ENCODE measurements around the gene PDSS2. TPM values are rescaled to one million over a fixed set of nuclear protein-coding genes. Genes with fewer than 3 reads are reported as not detected.

PDSS2 gene
- total RNA-seq, 3 donors from 2014 or later (not counting 1 experiment from before 2014, with no cell fraction given) = 11.2 to 15.5 (median 14.2) TPM

DNA sequence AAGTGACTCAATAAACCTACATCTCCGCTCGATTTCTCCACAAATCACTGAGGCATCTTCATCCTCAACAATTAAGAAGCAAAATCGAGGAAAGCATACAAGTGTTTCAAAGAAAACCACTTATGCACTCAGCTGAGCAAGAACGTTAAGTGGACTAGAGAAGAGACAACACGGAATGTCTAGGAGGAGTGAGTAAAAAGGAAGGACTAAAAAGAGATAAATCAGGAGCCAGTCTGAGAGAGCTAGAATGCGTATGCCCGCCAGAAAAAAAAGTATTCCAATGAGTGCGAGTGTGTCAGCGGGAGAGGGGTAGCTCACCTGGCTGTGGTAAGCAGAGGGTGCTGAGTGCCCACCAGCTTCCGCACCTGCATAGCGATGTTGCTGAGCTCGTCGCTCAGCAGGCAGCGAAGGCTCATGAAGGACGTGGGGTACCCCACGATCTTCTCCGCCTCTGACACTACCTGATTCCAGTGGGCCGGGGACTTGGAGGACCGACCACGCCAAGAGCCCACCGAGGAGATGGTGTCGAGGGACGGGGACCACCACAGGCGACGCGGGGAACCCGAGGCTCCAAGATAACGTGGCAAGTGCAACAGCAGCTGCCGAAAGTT is 587 bp downstream of the PDSS2 start:
- H3K27me3 Mint-ChIP-seq (ENCODE audit: low read depth in 2 of 2) = no peaks in the 10 kb centered on the region
- H3K27ac Mint-ChIP-seq = peak overlapping the region; percentile 91 to 97
- Histone ChIP-seq H3K27ac (ENCODE audit: low read length) (peak overlapping the region; percentile 94), H3K27me3 (ENCODE audit: control insufficient read depth, insufficient read depth, low read length) (no peaks in the 10 kb centered on the region), H3K4me1 (ENCODE audit: control insufficient read depth, insufficient read depth, low read length) (peaks cover 17% of the 10 kb centered on the region), H3K4me3 (ENCODE audit: low read length) (peak overlapping the region; percentile 90), H3K36me3 (ENCODE audit: control insufficient read depth, insufficient read depth, low read length) (no peaks in the 10 kb centered on the region), H3K9me3 (ENCODE audit: control insufficient read depth, insufficient read depth, low read length) (no peaks in the 10 kb centered on the region)
- H3K4me3 Mint-ChIP-seq = peak overlapping the region; percentile 91
- intact Hi-C loops (cut with micrococcal nuclease) = loop anchor here (1.0 kb wide), 1 partner anchor 366 kb away; the partner anchor contains the start of gene SCML4
- TF ChIP-seq, protein P1, sequence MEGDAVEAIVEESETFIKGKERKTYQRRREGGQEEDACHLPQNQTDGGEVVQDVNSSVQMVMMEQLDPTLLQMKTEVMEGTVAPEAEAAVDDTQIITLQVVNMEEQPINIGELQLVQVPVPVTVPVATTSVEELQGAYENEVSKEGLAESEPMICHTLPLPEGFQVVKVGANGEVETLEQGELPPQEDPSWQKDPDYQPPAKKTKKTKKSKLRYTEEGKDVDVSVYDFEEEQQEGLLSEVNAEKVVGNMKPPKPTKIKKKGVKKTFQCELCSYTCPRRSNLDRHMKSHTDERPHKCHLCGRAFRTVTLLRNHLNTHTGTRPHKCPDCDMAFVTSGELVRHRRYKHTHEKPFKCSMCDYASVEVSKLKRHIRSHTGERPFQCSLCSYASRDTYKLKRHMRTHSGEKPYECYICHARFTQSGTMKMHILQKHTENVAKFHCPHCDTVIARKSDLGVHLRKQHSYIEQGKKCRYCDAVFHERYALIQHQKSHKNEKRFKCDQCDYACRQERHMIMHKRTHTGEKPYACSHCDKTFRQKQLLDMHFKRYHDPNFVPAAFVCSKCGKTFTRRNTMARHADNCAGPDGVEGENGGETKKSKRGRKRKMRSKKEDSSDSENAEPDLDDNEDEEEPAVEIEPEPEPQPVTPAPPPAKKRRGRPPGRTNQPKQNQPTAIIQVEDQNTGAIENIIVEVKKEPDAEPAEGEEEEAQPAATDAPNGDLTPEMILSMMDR (IDR thresholded peaks at IDR 0.05) = no peak
- 1% methylated on average over 29 of the region's 29 CpGs for WGBS (ENCODE audit: insufficient coverage)
- H3K4me1 Mint-ChIP-seq = peaks cover 19 to 21% of the 10 kb centered on the region in 2 donors
- peak in 1 of 2 donors; percentile 56 for DNase-seq
- no peaks in the 10 kb centered on the region for H3K9me3 Mint-ChIP-seq
- ATAC-seq = peak in 2 of 3 donors; percentile 0 to 11
- no peaks in the 10 kb centered on the region for H3K36me3 Mint-ChIP-seq

DNA sequence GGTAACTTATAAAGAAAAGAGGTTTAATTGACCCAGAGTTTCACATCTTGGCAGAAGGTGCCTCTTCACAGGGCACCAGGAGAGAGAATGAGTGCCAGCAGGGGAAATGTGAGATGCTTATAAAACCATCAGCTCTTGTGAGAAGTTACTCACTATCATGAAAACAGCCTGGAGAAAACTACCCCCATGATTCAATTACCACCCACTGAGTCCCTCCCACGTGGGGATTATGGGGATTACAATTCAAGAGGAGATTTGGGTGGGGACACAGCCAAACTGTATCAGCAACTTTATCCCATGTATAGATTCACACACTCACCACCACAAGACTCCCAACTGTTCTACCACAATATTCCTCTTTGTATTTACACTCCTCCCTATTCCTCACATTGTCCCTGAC is 10.6 kb downstream of the PDSS2 start:
- no peak overlapping the region for H3K27ac ChIP-seq (ENCODE audit: low read length)
- no CpG with 5 or more reads among the region's 1 CpG for WGBS (ENCODE audit: insufficient coverage)
- H3K27ac Mint-ChIP-seq = no peak overlapping the region
- intact Hi-C loops (cut with micrococcal nuclease) = no loop called here
- no peaks in the 10 kb centered on the region for H3K27me3 Mint-ChIP-seq (ENCODE audit: low read depth in 2 of 2)
- DNase-seq (no peak), ATAC-seq (no peak)
- H3K4me1 Mint-ChIP-seq = peaks cover 4 to 16% of the 10 kb centered on the region in 2 donors
- H3K27me3 ChIP-seq (ENCODE audit: control insufficient read depth, insufficient read depth, low read length) = no peaks in the 10 kb centered on the region
- H3K4me1 ChIP-seq (ENCODE audit: control insufficient read depth, insufficient read depth, low read length) = no peaks in the 10 kb centered on the region
- no peak overlapping the region for H3K4me3 Mint-ChIP-seq
- no peak overlapping the region for H3K4me3 ChIP-seq (ENCODE audit: low read length)
- peaks cover 2 to 5% of the 10 kb centered on the region in 2 donors for H3K9me3 Mint-ChIP-seq
- H3K9me3 ChIP-seq (ENCODE audit: control insufficient read depth, insufficient read depth, low read length) = peaks cover 20% of the 10 kb centered on the region
- TF ChIP-seq, protein P1 (IDR thresholded peaks at IDR 0.05) = no peak
- H3K36me3 ChIP-seq (ENCODE audit: control insufficient read depth, insufficient read depth, low read length) = no peaks in the 10 kb centered on the region
- peaks cover 9% of the 10 kb centered on the region for H3K36me3 Mint-ChIP-seq

DNA sequence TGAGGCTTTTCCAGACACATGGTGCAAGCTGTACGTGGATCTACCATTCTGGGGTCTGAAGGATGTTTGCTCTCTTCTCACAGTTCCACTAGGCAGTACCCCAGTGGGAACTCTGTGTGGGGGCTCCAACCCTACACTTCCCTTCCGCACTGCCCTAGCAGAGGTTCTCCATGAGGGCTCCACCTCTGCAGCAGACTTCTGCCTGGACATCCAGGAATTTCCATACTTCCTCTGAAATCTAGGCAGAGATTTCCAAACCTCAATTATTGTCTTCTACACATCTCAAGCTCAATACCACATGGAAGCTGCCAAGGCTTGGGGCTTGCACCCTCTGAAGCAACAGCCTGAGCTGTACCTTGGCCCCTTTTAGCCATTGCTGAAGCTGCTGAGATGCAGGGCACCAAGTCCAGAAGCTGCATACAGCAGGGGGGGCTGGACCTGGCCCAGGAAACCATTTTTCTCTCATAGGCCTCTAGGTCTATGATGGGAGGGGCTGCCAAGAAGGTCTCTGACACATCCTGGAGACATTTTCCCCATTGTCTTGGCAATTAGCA is 11.6 kb downstream of the PDSS2 start:
- Histone ChIP-seq H3K9me3 (ENCODE audit: control insufficient read depth, insufficient read depth, low read length) (peaks cover 20% of the 10 kb centered on the region), H3K27me3 (ENCODE audit: control insufficient read depth, insufficient read depth, low read length) (no peaks in the 10 kb centered on the region), H3K4me3 (ENCODE audit: low read length) (no peak overlapping the region), H3K4me1 (ENCODE audit: control insufficient read depth, insufficient read depth, low read length) (no peaks in the 10 kb centered on the region), H3K36me3 (ENCODE audit: control insufficient read depth, insufficient read depth, low read length) (no peaks in the 10 kb centered on the region), H3K27ac (ENCODE audit: low read length) (no peak overlapping the region)
- Mint-ChIP-seq H3K27me3 (ENCODE audit: low read depth in 2 of 2) (no peaks in the 10 kb centered on the region), H3K4me3 (no peak overlapping the region), H3K9me3 (peaks cover 2 to 5% of the 10 kb centered on the region in 2 donors), H3K36me3 (peaks cover 9% of the 10 kb centered on the region), H3K27ac (no peak overlapping the region), H3K4me1 (peaks cover 4 to 18% of the 10 kb centered on the region in 2 donors)
- ATAC-seq = no peak
- DNase-seq = no peak
- WGBS (ENCODE audit: insufficient coverage) = 100% methylated on average over 2 of the region's 2 CpGs
- TF ChIP-seq, protein P1 (IDR thresholded peaks at IDR 0.05) = no peak
- intact Hi-C loops (cut with micrococcal nuclease) = no loop called here
